Measurements from ENCODE around the gene OR5AC2.

The OR5AC2 gene

GRCh38 chr3:98086873-98087272, at the start of gene OR5AC2:
TSS of gene OR5AC2 (plus strand) at chr3:98087173. CDS start at chr3:98087173, 0 bp downstream.
- DNase-seq (ENCODE audit: low read depth in 2 of 2): no peak

- no peak for DNase-seq (ENCODE audit: low read depth in 2 of 2)
Observed at GRCh38 chr3:98038286-98038685, 48.7 kb upstream of the OR5AC2 start.

GRCh38 chr3:98038876-98039275, 48.1 kb upstream of the OR5AC2 start:
- no peak for DNase-seq (ENCODE audit: low read depth in 2 of 2)

- DNase-seq (ENCODE audit: low read depth in 2 of 2): peak; percentile 72 to 73
Observed at GRCh38 chr3:98039322-98040024, 47.5 kb upstream of the OR5AC2 start.

- DNase-seq (ENCODE audit: low read depth in 2 of 2): no peak
Observed at GRCh38 chr3:98041350-98041749, 45.6 kb upstream of the OR5AC2 start.

GRCh38 chr3:98048586-98048985, 38.4 kb upstream of the OR5AC2 start:
- no peak for DNase-seq (ENCODE audit: low read depth in 2 of 2)

GRCh38 chr3:98049271-98049670, 37.7 kb upstream of the OR5AC2 start:
- DNase-seq (ENCODE audit: low read depth in 2 of 2): no peak

GRCh38 chr3:98056035-98056434, 30.9 kb upstream of the OR5AC2 start:
- no peak for DNase-seq (ENCODE audit: low read depth in 2 of 2)

GRCh38 chr3:98057631-98058030, 29.3 kb upstream of the OR5AC2 start:
- DNase-seq (ENCODE audit: low read depth in 2 of 2): no peak

- DNase-seq (ENCODE audit: low read depth in 2 of 2): no peak
Observed at GRCh38 chr3:98058244-98058960, 28.6 kb upstream of the OR5AC2 start.

GRCh38 chr3:98068824-98069223, 18.1 kb upstream of the OR5AC2 start:
- DNase-seq (ENCODE audit: low read depth in 2 of 2): no peak

- DNase-seq (ENCODE audit: low read depth in 2 of 2): no peak
Observed at GRCh38 chr3:98070840-98071239, 16.1 kb upstream of the OR5AC2 start.

- DNase-seq (ENCODE audit: low read depth in 2 of 2): no peak
Observed at GRCh38 chr3:98073486-98073885, 13.5 kb upstream of the OR5AC2 start.

GRCh38 chr3:98095882-98096281, 8.9 kb downstream of the OR5AC2 start:
- no peak for DNase-seq (ENCODE audit: low read depth in 2 of 2)

- DNase-seq (ENCODE audit: low read depth in 2 of 2): no peak
Observed at GRCh38 chr3:98099848-98100247, 12.9 kb downstream of the OR5AC2 start.

- no peak for DNase-seq (ENCODE audit: low read depth in 2 of 2)
Observed at GRCh38 chr3:98108162-98108561, 21.2 kb downstream of the OR5AC2 start.

- no peak for DNase-seq (ENCODE audit: low read depth in 2 of 2)
Observed at GRCh38 chr3:98109807-98110549, 23.0 kb downstream of the OR5AC2 start.

GRCh38 chr3:98110550-98110908, 23.6 kb downstream of the OR5AC2 start:
- no peak for DNase-seq (ENCODE audit: low read depth in 2 of 2)

GRCh38 chr3:98114264-98114663, 27.3 kb downstream of the OR5AC2 start:
- DNase-seq (ENCODE audit: low read depth in 2 of 2): no peak

- DNase-seq (ENCODE audit: low read depth in 2 of 2): no peak
Observed at GRCh38 chr3:98115717-98116116, 28.7 kb downstream of the OR5AC2 start.

- DNase-seq (ENCODE audit: low read depth in 2 of 2): no peak
Observed at GRCh38 chr3:98130421-98130820, 43.4 kb downstream of the OR5AC2 start, which contains the start of gene OR5H1. TSS of gene OR5H1 (plus strand) at chr3:98130721. CDS start at chr3:98132698, 1,977 bp downstream.

- no peak for DNase-seq (ENCODE audit: low read depth in 2 of 2)
Observed at GRCh38 chr3:98136631-98137030, 49.7 kb downstream of the OR5AC2 start.
